H9 (cell line): ENCODE measurements around the gene MTFP1. TPM values are rescaled to one million over a fixed set of nuclear protein-coding genes. Genes with fewer than 3 reads are reported as not detected.

ENCODE experiments used
- DNase-seq: peaks from one replicate; pipeline ENCODE4 v3.0.0-alpha.2; 2017
- H2AFZ ChIP-seq: one replicate; pipeline ENCODE4 v1.6.1; 2013; ENCODE audit warnings: mild to moderate bottlenecking, low read length, control low read depth, moderate library complexity
- H2AK5ac ChIP-seq: 2 replicates; pipeline ENCODE4 v1.6.1; 2013; ENCODE audit warnings: low read length, control low read depth, mixed read lengths; ENCODE audit not compliant: insufficient read length
- H2BK120ac ChIP-seq: one replicate; pipeline ENCODE4 v1.6.1; 2013; ENCODE audit warnings: low read depth, mild to moderate bottlenecking, low read length, control low read depth, inconsistent platforms; ENCODE audit not compliant: poor library complexity, severe bottlenecking
- H2BK12ac ChIP-seq: 2 replicates; pipeline ENCODE4 v1.6.1; 2013; ENCODE audit warnings: low read length, control low read depth, mixed read lengths, low read depth; ENCODE audit not compliant: insufficient read length
- H2BK15ac ChIP-seq: 2 replicates; pipeline ENCODE4 v1.6.1; 2013; ENCODE audit warnings: low read depth, low read length, control low read depth
- H2BK20ac ChIP-seq: one replicate; pipeline ENCODE4 v1.6.1; 2013; ENCODE audit warnings: low read depth, mild to moderate bottlenecking, low read length, control low read depth, inconsistent platforms; ENCODE audit not compliant: poor library complexity, severe bottlenecking
- H2BK5ac ChIP-seq: 2 replicates; pipeline ENCODE4 v1.6.1; 2013; ENCODE audit warnings: low read length, control low read depth, mixed read lengths; ENCODE audit not compliant: insufficient read length
- H3K14ac ChIP-seq: 2 replicates; pipeline ENCODE4 v1.6.1; 2013; ENCODE audit warnings: low read length, control low read depth; ENCODE audit not compliant: insufficient read depth
- H3K18ac ChIP-seq: 2 replicates; pipeline ENCODE4 v1.6.1; 2013; ENCODE audit warnings: low read depth, mild to moderate bottlenecking, mixed read lengths, low read length, control low read depth; ENCODE audit not compliant: insufficient read length
- H3K23ac ChIP-seq: 2 replicates; pipeline ENCODE4 v1.6.1; 2013; ENCODE audit warnings: low read length, control low read depth, mixed read lengths, low read depth; ENCODE audit not compliant: insufficient read length
- H3K23me2 ChIP-seq: 2 replicates; pipeline ENCODE4 v1.6.1; 2013; ENCODE audit warnings: low read depth, mild to moderate bottlenecking, mixed read lengths, low read length, control low read depth; ENCODE audit not compliant: insufficient read length, poor library complexity, severe bottlenecking
- H3K27ac ChIP-seq: 2 replicates; pipeline ENCODE4 v1.5.1; 2013; ENCODE audit warnings: low read length, control low read depth, mixed read lengths, low read depth; ENCODE audit not compliant: insufficient read length
- H3K27me3 ChIP-seq: 2 replicates; pipeline ENCODE4 v1.6.1; 2013; ENCODE audit warnings: low read length, control low read depth, inconsistent platforms; ENCODE audit not compliant: insufficient read depth
- H3K4ac ChIP-seq: 2 replicates; pipeline ENCODE4 v1.6.1; 2013; ENCODE audit warnings: low read depth, mild to moderate bottlenecking, control low read depth, inconsistent platforms, low read length, moderate library complexity
- H3K4me1 ChIP-seq: 2 replicates; pipeline ENCODE4 v1.6.1; 2013; ENCODE audit warnings: low read length, control low read depth, inconsistent platforms; ENCODE audit not compliant: insufficient read depth
- H3K4me2 ChIP-seq: 2 replicates; pipeline ENCODE4 v1.6.1; 2013; ENCODE audit warnings: low read length, control low read depth, mixed read lengths; ENCODE audit not compliant: insufficient read length, insufficient read depth
- H3K56ac ChIP-seq: 2 replicates; pipeline ENCODE4 v1.6.1; 2013; ENCODE audit warnings: low read depth, mild to moderate bottlenecking, mixed read lengths, low read length, control low read depth; ENCODE audit not compliant: insufficient read length
- H3K79me1 ChIP-seq: 2 replicates; pipeline ENCODE4 v1.6.1; 2013; ENCODE audit warnings: low read depth, mild to moderate bottlenecking, moderate library complexity, low read length, control low read depth, inconsistent platforms; ENCODE audit not compliant: insufficient read depth, poor library complexity, severe bottlenecking
- H3K79me2 ChIP-seq: 2 replicates; pipeline ENCODE4 v1.6.1; 2013; ENCODE audit warnings: low read length, control low read depth, inconsistent platforms; ENCODE audit not compliant: insufficient read depth
- H3K9ac ChIP-seq: 2 replicates; pipeline ENCODE4 v1.6.1; 2013; ENCODE audit warnings: low read length, control low read depth, mixed read lengths; ENCODE audit not compliant: insufficient read length; ENCODE audit errors: extremely low read depth
- H3K9me3 ChIP-seq: one replicate; pipeline ENCODE4 v1.6.1; 2013; ENCODE audit warnings: low read depth, low read length, inconsistent platforms; ENCODE audit not compliant: control insufficient read depth
- H3T11ph ChIP-seq: one replicate; pipeline ENCODE4 v1.6.1; 2013; ENCODE audit warnings: mild to moderate bottlenecking, low read length, control low read depth, inconsistent platforms
- H4K20me1 ChIP-seq: one replicate; pipeline ENCODE4 v1.6.1; 2013; ENCODE audit not compliant: control insufficient read depth, insufficient read length, insufficient read depth
- H4K5ac ChIP-seq: 2 replicates; pipeline ENCODE4 v1.6.1; 2013; ENCODE audit warnings: low read depth, mild to moderate bottlenecking, mixed read lengths, low read length, control low read depth; ENCODE audit not compliant: insufficient read length
- H4K8ac ChIP-seq: replicated peaks from 2 replicates; pipeline ENCODE4 v1.6.1; 2013; ENCODE audit warnings: low read length, control low read depth, mixed read lengths, low read depth; ENCODE audit not compliant: insufficient read length
- H4K91ac ChIP-seq: 2 replicates; pipeline ENCODE4 v1.6.1; 2013; ENCODE audit warnings: low read depth, mild to moderate bottlenecking, moderate library complexity, mixed read lengths, low read length, control low read depth; ENCODE audit not compliant: insufficient read length
- H3K27ac Mint-ChIP-seq, 3 experiments: 2 replicates in 2 of 3; 3 replicates in 1 of 3; pipeline ENCODE4 v1.8.0; 2020 to 2021; ENCODE audit warnings: mixed read lengths in 3 of 3, mild to moderate bottlenecking in 1 of 3, moderate library complexity in 1 of 3
- H3K27me3 Mint-ChIP-seq: 2 replicates; pipeline ENCODE4 v1.8.0; 2021; ENCODE audit warnings: low read depth, mild to moderate bottlenecking, moderate library complexity, mixed read lengths
- H3K36me3 Mint-ChIP-seq, 3 experiments: 2 replicates in 2 of 3; 3 replicates in 1 of 3; pipeline ENCODE4 v1.8.0; 2020 to 2021; ENCODE audit warnings: low read depth in 3 of 3, mixed read lengths in 3 of 3; ENCODE audit not compliant: insufficient read depth in 1 of 3
- H3K4me1 Mint-ChIP-seq, 2 experiments: 2 replicates each; pipeline ENCODE4 v1.8.0; 2020; ENCODE audit warnings: mixed read lengths in 2 of 2
- H3K4me3 Mint-ChIP-seq, 2 experiments: 2 replicates in 1 of 2; 3 replicates in 1 of 2; pipeline ENCODE4 v1.8.0; 2020 to 2021; ENCODE audit warnings: mild to moderate bottlenecking in 2 of 2, mixed read lengths in 2 of 2, moderate library complexity in 1 of 2
- H3K9me3 Mint-ChIP-seq, 2 experiments: 2 replicates in 1 of 2; 3 replicates in 1 of 2; pipeline ENCODE4 v1.8.0; 2020; ENCODE audit warnings: mild to moderate bottlenecking in 2 of 2, mixed read lengths in 2 of 2, moderate library complexity in 1 of 2
- CTCF ChIP-seq: fragments of 200-600 bp; sonication (generic); conservative IDR thresholded peaks from 3 replicates; pipeline ENCODE4 v1.8.0; 2021; ENCODE audit warnings: antibody characterized with exemption, mild to moderate bottlenecking
- WGBS: extraction: QIAGEN DNeasy Blood & Tissue Kit; methylation state at CpG from one replicate; pipeline ENCODE4 v1.1.7; 2013; ENCODE audit warnings: missing lambda C conversion rate, low lambda C conversion rate, mixed read lengths; ENCODE audit not compliant: insufficient read length; ENCODE audit errors: extremely low coverage; 5-methylcytosine and 5-hydroxymethylcytosine counted together
- total RNA-seq: library from RNA; stranded (reverse); gene quantifications from 2 replicates; pipeline ENCODE4 v1.2.1, GENCODE V29; 2021

Gene MTFP1
- total RNA-seq, 1 experiment from 2014 or later = 46.8 TPM

- no peaks in the 10 kb centered on the region for H3K27me3 Mint-ChIP-seq
- no peak overlapping the region for H4K8ac ChIP-seq
- H2BK120ac ChIP-seq = no peak overlapping the region
- no peaks in the 10 kb centered on the region for H3K9me3 ChIP-seq
- no peaks in the 10 kb centered on the region for H3K79me1 ChIP-seq
- H3K9me3 Mint-ChIP-seq = no peaks in the 10 kb centered on the region
- no peak overlapping the region for H3K14ac ChIP-seq
- WGBS = no CpG with 5 or more reads among the region's 13 CpGs
- H3K27me3 ChIP-seq = no peaks in the 10 kb centered on the region
- no peaks in the 10 kb centered on the region for H3K4me1 ChIP-seq
- H3K4me1 Mint-ChIP-seq = peaks cover 0 to 5% of the 10 kb centered on the region in 2 experiments; a peak in 1 of 4 replicates
- H2BK12ac ChIP-seq = no peak overlapping the region
- H3K4ac ChIP-seq = no peak overlapping the region
- no peak overlapping the region for H2AFZ ChIP-seq
- no peak overlapping the region for H3K4me2 ChIP-seq
- no peak overlapping the region for H2BK5ac ChIP-seq
- H3K27ac ChIP-seq = no peak overlapping the region
- TF ChIP-seq CTCF = no peak
- H4K5ac ChIP-seq = no peak overlapping the region
- H2BK20ac ChIP-seq = no peak overlapping the region
- no peak overlapping the region for H3K56ac ChIP-seq
- peaks cover 9 to 62% (median 28%) of the 10 kb centered on the region in 3 experiments; a peak in 6 of 7 replicates for H3K36me3 Mint-ChIP-seq
- H2BK15ac ChIP-seq = no peak overlapping the region
- no peak overlapping the region for H3T11ph ChIP-seq
- H3K23me2 ChIP-seq = no peaks in the 10 kb centered on the region
- no peaks in the 10 kb centered on the region for H4K20me1 ChIP-seq
- no peak for DNase-seq
- no peak overlapping the region for H4K91ac ChIP-seq
- no peak overlapping the region for H2AK5ac ChIP-seq
- H3K18ac ChIP-seq = no peak overlapping the region
- no peak overlapping the region for H3K23ac ChIP-seq
- H3K27ac Mint-ChIP-seq = no peak overlapping the region
- H3K9ac ChIP-seq = no peak overlapping the region
- H3K4me3 Mint-ChIP-seq = no peak overlapping the region; a peak in 1 of 5 replicates
- no peaks in the 10 kb centered on the region for H3K79me2 ChIP-seq
Observed at GRCh38 chr22:30408388-30409102, 17.0 kb upstream of the MTFP1 start.
